GM12878 (cell line): ENCODE data around the gene BCL2. TPM values are rescaled to one million over a fixed set of nuclear protein-coding genes. Genes with fewer than 3 reads are reported as not detected.

Experiments
- CHD1 ChIP-seq: IDR thresholded peaks from 2 replicates; pipeline ENCODE4 v1.6.1; 2012; ENCODE audit warnings: low read depth, low read length, improper control_type of control experiment
- FOXK2 ChIP-seq: fragments of 450-650 bp; IDR thresholded peaks from 2 replicates; pipeline ENCODE4 v1.6.1; 2017; ENCODE audit warnings: mild to moderate bottlenecking, moderate library complexity
- HCFC1 ChIP-seq: fragments of 150-350 bp; IDR thresholded peaks from 2 replicates; pipeline ENCODE4 v1.6.1; 2014; ENCODE audit warnings: low read length
- HDAC6 ChIP-seq: fragments of 200-600 bp; sonication (generic); IDR thresholded peaks from one replicate; pipeline ENCODE4 v1.8.0; 2017; ENCODE audit warnings: antibody characterized with exemption; ENCODE audit not compliant: unreplicated experiment
- LARP7 ChIP-seq: fragments of 450-650 bp; IDR thresholded peaks from 2 replicates; pipeline ENCODE4 v1.6.1; 2017; ENCODE audit warnings: mild to moderate bottlenecking
- SMC3 ChIP-seq: IDR thresholded peaks from 2 replicates; pipeline ENCODE4 v1.6.1; 2011; ENCODE audit warnings: low read length, improper control_type of control experiment, borderline replicate concordance
- SP1 ChIP-seq: IDR thresholded peaks from one replicate; pipeline ENCODE4 v1.6.1; 2011; ENCODE audit warnings: low read depth, low read length
- TCF12 ChIP-seq: IDR thresholded peaks from 2 replicates; pipeline ENCODE4 v1.6.1; 2011; ENCODE audit warnings: low read depth, mild to moderate bottlenecking, low read length
- TCF7 ChIP-seq: IDR thresholded peaks from 2 replicates; pipeline ENCODE4 v1.6.1; 2014; ENCODE audit warnings: antibody characterized with exemption, borderline replicate concordance
- WRNIP1 ChIP-seq: IDR thresholded peaks from 2 replicates; pipeline ENCODE4 v1.6.1; 2011; ENCODE audit warnings: low read depth, low read length, improper control_type of control experiment, borderline replicate concordance
- YBX1 ChIP-seq: fragments of 450-650 bp; IDR thresholded peaks from 2 replicates; pipeline ENCODE4 v1.6.1; 2016; ENCODE audit warnings: antibody characterized with exemption
- ZNF24 ChIP-seq: fragments of 450-650 bp; IDR thresholded peaks from 2 replicates; pipeline ENCODE4 v1.6.1; 2017; ENCODE audit warnings: antibody characterized with exemption, mild to moderate bottlenecking
- ZNF687 ChIP-seq: fragments of 450-650 bp; IDR thresholded peaks from 2 replicates; pipeline ENCODE4 v1.6.1; 2017; ENCODE audit warnings: mild to moderate bottlenecking, moderate library complexity
- polyA plus RNA-seq, 11 experiments: library from polyadenylated mRNA; depleted of rRNA in 4 of 11; unstranded in 6 of 11; stranded (reverse) in 5 of 11; fragments of >200 nt; fragmentation: Nextera tagmentation in 4 of 11; fragmentation: Illumina TruSeq in 1 of 11; extraction: Ambion mirVana in 4 of 11; extraction: Trizol in 1 of 11; gene quantifications; 1 replicate in 1 of 11; 2 replicates in 10 of 11; pipeline versions ENCODE4 v1.2.1 to v1.2.3, GENCODE V29; 2011 to 2016; ENCODE audit warnings: inconsistent platforms in 2 of 11, missing spikeins in 2 of 11, low read depth in 1 of 11
- total RNA-seq, 4 experiments: library from RNA; depleted of rRNA in 3 of 4; stranded (reverse); fragments of >200 nt in 3 of 4; fragmentation: Illumina TruSeq in 1 of 4; extraction: Trizol in 1 of 4; gene quantifications; 2 replicates each; pipeline versions ENCODE4 v1.2.1 to v1.2.3, GENCODE V29; 2013 to 2021

BCL2 gene
- total and polyA plus RNA-seq, 10 of the 15 experiments (the other 5 are each of a cell fraction or from before 2014, with no cell fraction given): 4.1 to 47.8 (median 19.3) TPM

DNA sequence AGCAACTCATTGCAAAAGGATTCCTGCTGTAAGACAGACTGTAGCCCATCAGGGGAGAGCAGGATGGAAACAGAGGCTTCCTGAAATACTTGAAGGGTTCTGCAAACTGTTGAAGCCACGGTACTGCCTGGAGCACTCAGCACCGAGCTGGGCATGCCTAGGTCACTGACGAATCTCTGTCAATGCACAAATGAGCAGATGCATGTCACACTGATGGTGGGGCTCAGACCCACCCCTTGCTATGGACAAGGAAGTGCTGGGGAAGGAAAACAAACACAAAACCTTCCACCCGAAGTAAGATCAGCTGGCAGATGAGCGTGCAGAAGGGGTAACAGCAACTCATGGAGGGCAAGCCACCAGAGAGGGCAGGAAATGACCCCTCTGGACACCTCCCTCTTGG lies 136.7 kb downstream of the BCL2 start (continued):
- TF ChIP-seq ZNF687 (no peak), SMC3 (no peak), SP1 (no peak), TCF7 (no peak), CHD1 (no peak), FOXK2 (no peak), HCFC1 (no peak), LARP7 (no peak), WRNIP1 (no peak), HDAC6 (no peak), TCF12 (no peak), ZNF24 (no peak), YBX1 (no peak)
- TF ChIP-seq, all 136 proteins: peak for 0
